HG03354 (cell line): ENCODE measurements around the gene WDFY2.
A peak's percentile ranks its signal among the peaks of the same experiment; 100 is the strongest.
"Not testable (repeated sequence)": the region's sequence is repeated elsewhere in the genome, so short reads cannot be mapped to it uniquely, and the experiment has no call there.

Experiments
- ATAC-seq: cut with Tn5 transposase; IDR thresholded peaks from one replicate; pipeline ENCODE4 v1.9.1; 2021; ENCODE audit warnings: mild to moderate bottlenecking; ENCODE audit not compliant: unreplicated experiment, poor library complexity, severe bottlenecking

The WDFY2 gene

GRCh38 chr13:51687947-51688714 lies 103.9 kb downstream of the WDFY2 start:
- no peak for ATAC-seq

- no peak for ATAC-seq
Observed at GRCh38 chr13:51688937-51689662, 104.8 kb downstream of the WDFY2 start.

- ATAC-seq = no peak
Observed at GRCh38 chr13:51689663-51689996, 105.4 kb downstream of the WDFY2 start.

GRCh38 chr13:51695677-51696076 lies 111.4 kb downstream of the WDFY2 start:
- ATAC-seq = not testable (repeated sequence)

GRCh38 chr13:51697181-51697580 lies 112.9 kb downstream of the WDFY2 start:
- no peak for ATAC-seq

GRCh38 chr13:51697855-51698254 lies 113.6 kb downstream of the WDFY2 start:
- ATAC-seq = no peak

- no peak for ATAC-seq
Observed at GRCh38 chr13:51698352-51698751, 114.1 kb downstream of the WDFY2 start.

GRCh38 chr13:51704399-51705313 lies 120.4 kb downstream of the WDFY2 start:
- peak; percentile 66 for ATAC-seq

- ATAC-seq = no peak
Observed at GRCh38 chr13:51707461-51707860, 123.2 kb downstream of the WDFY2 start.

- ATAC-seq = no peak
Observed at GRCh38 chr13:51713807-51714206, 129.5 kb downstream of the WDFY2 start.

- no peak for ATAC-seq
Observed at GRCh38 chr13:51714663-51715168, 130.5 kb downstream of the WDFY2 start.

- ATAC-seq = no peak
Observed at GRCh38 chr13:51715613-51716012, 131.4 kb downstream of the WDFY2 start.

- no peak for ATAC-seq
Observed at GRCh38 chr13:51717786-51718398, 133.6 kb downstream of the WDFY2 start.

- no peak for ATAC-seq
Observed at GRCh38 chr13:51719394-51719793, 135.1 kb downstream of the WDFY2 start.

GRCh38 chr13:51721496-51721895 lies 137.2 kb downstream of the WDFY2 start:
- ATAC-seq = peak; percentile 74

- ATAC-seq = no peak
Observed at GRCh38 chr13:51723529-51723928, 139.3 kb downstream of the WDFY2 start.

- ATAC-seq = no peak
Observed at GRCh38 chr13:51724721-51725120, 140.5 kb downstream of the WDFY2 start.

GRCh38 chr13:51726446-51727193 lies 142.4 kb downstream of the WDFY2 start:
- no peak for ATAC-seq

- ATAC-seq = no peak
Observed at GRCh38 chr13:51727634-51728274, 143.5 kb downstream of the WDFY2 start.
